B cell (primary cell): ENCODE results near the gene ZNF423. TPM values are rescaled to one million over a fixed set of nuclear protein-coding genes. Genes with fewer than 3 reads are reported as not detected.

Experiments
- ATAC-seq: fragments of 200-7000 bp; cut with Tn5 transposase; one replicate; pipeline ENCODE4 v1.10.0; 2021; ENCODE audit warnings: low read depth, mild to moderate bottlenecking, moderate number of reproducible peaks, moderate library complexity
- CTCF ChIA-PET: fragments of 350-600 bp; sonication (Branson Sonifier 250); formaldehyde crosslinking; loops from one replicate; lab custom pipeline; 2021; ENCODE audit warnings: antibody characterized with exemption, inconsistent platforms; lab: Charles Lee
- POLR2A ChIA-PET: fragments of 350-600 bp; sonication (Branson Sonifier 250); formaldehyde crosslinking; loops from one replicate; lab custom pipeline; 2021; ENCODE audit warnings: antibody characterized with exemption; lab: Charles Lee
- DNase-seq: peaks from one replicate; pipeline ENCODE4 v3.0.0; 2013
- H2AFZ ChIP-seq: 2 replicates; pipeline ENCODE4 v1.6.1; 2012; ENCODE audit warnings: mild to moderate bottlenecking, low read depth, low read length; ENCODE audit not compliant: insufficient read depth, poor library complexity, severe bottlenecking
- H3K27ac ChIP-seq, 2 donors: 1 replicate in 1 of 2; 2 replicates in 1 of 2; pipeline ENCODE4 v1.5.1; 2012 to 2013; ENCODE audit warnings: low read length in 2 of 2, mild to moderate bottlenecking in 2 of 2, moderate library complexity in 1 of 2
- H3K27me3 ChIP-seq, 4 experiments: fragments of 200-600 bp in 1 of 4; sonication (generic) in 1 of 4; replicated peaks in 1 of 4; 1 replicate in 2 of 4; 2 replicates in 2 of 4; pipeline versions ENCODE4 v1.6.1 to v1.7.0; 2013 to 2016; ENCODE audit warnings: low read length in 3 of 4, mild to moderate bottlenecking in 2 of 4, mixed read lengths in 1 of 4, moderate library complexity in 1 of 4; ENCODE audit not compliant: insufficient read depth in 4 of 4, control insufficient read depth in 3 of 4; ENCODE audit errors: control extremely low read depth in 1 of 4
- H3K36me3 ChIP-seq, 2 experiments: replicated peaks in 1 of 2; 1 replicate in 1 of 2; 2 replicates in 1 of 2; pipeline versions ENCODE4 v1.6.1 to v1.7.1; 2013; ENCODE audit warnings: low read length in 1 of 2; ENCODE audit not compliant: insufficient read depth in 2 of 2, control insufficient read depth in 1 of 2; ENCODE audit errors: control extremely low read depth in 1 of 2, extremely low read depth in 1 of 2
- H3K4me1 ChIP-seq, 2 donors: fragments of 200-600 bp in 1 of 2; sonication (generic) in 1 of 2; 1 replicate in 1 of 2; 2 replicates in 1 of 2; pipeline versions ENCODE4 v1.5.1 to v1.6.1; 2013 to 2017; ENCODE audit warnings: low read length in 2 of 2; ENCODE audit not compliant: control insufficient read depth in 2 of 2, insufficient read depth in 2 of 2
- H3K4me2 ChIP-seq: replicated peaks from 2 replicates; pipeline ENCODE3; 2012; ENCODE audit warnings: mild to moderate bottlenecking, low read depth, low read length; ENCODE audit not compliant: poor library complexity, severe bottlenecking
- H3K4me3 ChIP-seq, 5 experiments: fragments of 200-600 bp in 1 of 5; sonication (generic) in 1 of 5; 1 replicate in 3 of 5; 2 replicates in 2 of 5; pipeline versions ENCODE4 v1.5.1 to v1.7.0; 2011 to 2016; ENCODE audit warnings: low read length in 4 of 5, mild to moderate bottlenecking in 4 of 5, low read depth in 2 of 5, control low read depth in 1 of 5, moderate library complexity in 1 of 5; ENCODE audit not compliant: insufficient read depth in 1 of 5; ENCODE audit errors: control extremely low read depth in 1 of 5, extremely low read depth in 1 of 5
- H3K79me2 ChIP-seq: fragments of 200-600 bp; sonication (generic); one replicate; pipeline ENCODE4 v1.6.0; 2016; ENCODE audit warnings: low read length; ENCODE audit not compliant: control insufficient read depth, insufficient read depth
- H3K9ac ChIP-seq: fragments of 200-600 bp; sonication (generic); 2 replicates; pipeline ENCODE4 v1.6.1; 2017; ENCODE audit warnings: mild to moderate bottlenecking, low read length, moderate library complexity
- H3K9me3 ChIP-seq, 3 donors: one replicate each; pipeline versions ENCODE4 v1.6.1 to v1.7.1; 2013; ENCODE audit warnings: low read length in 2 of 3; ENCODE audit not compliant: control insufficient read depth in 2 of 3, insufficient read depth in 1 of 3; ENCODE audit errors: control extremely low read depth in 1 of 3
- H4K20me1 ChIP-seq: 2 replicates; pipeline ENCODE4 v1.6.0; 2012; ENCODE audit warnings: mild to moderate bottlenecking, low read length; ENCODE audit not compliant: insufficient read depth, control insufficient read depth, poor library complexity, severe bottlenecking
- H3K27ac Mint-ChIP-seq: one replicate; pipeline ENCODE4 v1.8.0; 2021; ENCODE audit warnings: mixed read lengths
- H3K27me3 Mint-ChIP-seq: one replicate; pipeline ENCODE4 v1.8.0; 2021; ENCODE audit warnings: mixed read lengths
- H3K4me1 Mint-ChIP-seq: one replicate; pipeline ENCODE4 v1.8.0; 2021; ENCODE audit warnings: mixed read lengths
- H3K4me3 Mint-ChIP-seq: one replicate; pipeline ENCODE4 v1.8.0; 2021; ENCODE audit warnings: mixed read lengths
- H3K9me3 Mint-ChIP-seq: one replicate; pipeline ENCODE4 v1.8.0; 2022; ENCODE audit warnings: mixed read lengths; ENCODE audit not compliant: insufficient read depth
- CTCF ChIP-seq: fragments of 200-600 bp; IDR thresholded peaks from one replicate; pipeline ENCODE4 v1.8.0; 2022; ENCODE audit warnings: antibody characterized with exemption, mild to moderate bottlenecking
- EZH2 ChIP-seq: IDR thresholded peaks from 2 replicates; pipeline ENCODE4 v1.6.1; 2012; ENCODE audit warnings: borderline replicate concordance, low read depth, mild to moderate bottlenecking, moderate library complexity, low read length; ENCODE audit not compliant: insufficient read depth, poor library complexity, severe bottlenecking
- WGBS: methylation state at CpG from one replicate; pipeline ENCODE4 v1.1.5; 2013; ENCODE audit warnings: missing lambda C conversion rate; ENCODE audit not compliant: insufficient coverage; 5-methylcytosine and 5-hydroxymethylcytosine counted together
- intact Hi-C: fragments of 100-400 bp; cut with micrococcal nuclease; formaldehyde crosslinking; loops from one replicate; pipeline ENCODE4 v1.10.0; 2022
- polyA plus RNA-seq: library from polyadenylated mRNA; depleted of rRNA; stranded (reverse); fragments of >200 nt; gene quantifications from 2 replicates; pipeline ENCODE4 v1.2.3, GENCODE V29; 2012
- total RNA-seq, 2 donors: library from RNA; stranded (reverse); fragments of 120-200 nt in 1 of 2; gene quantifications; 1 replicate in 1 of 2; 2 replicates in 1 of 2; pipeline versions ENCODE4 v1.2.3 to v1.2.4, GENCODE V29; 2013 to 2022

ZNF423 gene
- total and polyA plus RNA-seq, 2 donors (not counting 1 experiment from before 2014, with no cell fraction given) = not detected

DNA sequence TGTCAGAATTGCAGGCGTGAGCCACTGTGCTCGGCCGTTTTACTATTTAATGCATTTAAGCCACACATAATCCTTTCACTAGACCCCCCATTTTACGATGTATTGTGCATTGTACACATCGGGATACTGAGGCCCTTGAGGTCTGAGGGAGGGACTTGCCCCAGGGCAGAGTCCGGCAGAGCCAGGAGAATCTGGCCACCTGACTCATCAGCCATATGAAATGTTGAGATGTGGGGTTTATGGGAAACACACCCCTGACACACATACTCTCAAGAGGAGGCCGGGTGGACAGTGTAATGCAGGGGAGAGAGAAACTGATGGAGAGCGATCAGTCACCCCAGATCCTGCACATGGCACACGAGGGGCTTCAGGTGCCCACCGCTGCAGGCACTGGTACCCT, 196.6 kb downstream of the ZNF423 start:
- Histone ChIP-seq H3K27ac (no peak overlapping the region), H3K4me1 (no peaks in the 10 kb centered on the region), H3K36me3 (no peaks in the 10 kb centered on the region), H3K4me2 (no peak overlapping the region), H3K79me2 (no peaks in the 10 kb centered on the region), H2AFZ (no peak overlapping the region), H3K4me3 (no peak overlapping the region), H3K9me3 (no peaks in the 10 kb centered on the region), H3K9ac (no peak overlapping the region), H3K27me3 (no peaks in the 10 kb centered on the region), H4K20me1 (no peaks in the 10 kb centered on the region)
- ChIA-PET CTCF (no interaction called here), POLR2A (no interaction called here)
- intact Hi-C loops = no loop called here
- Mint-ChIP-seq H3K27me3 (no peaks in the 10 kb centered on the region), H3K9me3 (no peaks in the 10 kb centered on the region), H3K27ac (no peak overlapping the region), H3K4me3 (no peak overlapping the region), H3K4me1 (no peaks in the 10 kb centered on the region)
- ATAC-seq (no peak), DNase-seq (no peak)
- no peak for TF ChIP-seq EZH2
- TF ChIP-seq CTCF = no peak
- WGBS = 98% methylated on average over 6 of the region's 10 CpGs

DNA sequence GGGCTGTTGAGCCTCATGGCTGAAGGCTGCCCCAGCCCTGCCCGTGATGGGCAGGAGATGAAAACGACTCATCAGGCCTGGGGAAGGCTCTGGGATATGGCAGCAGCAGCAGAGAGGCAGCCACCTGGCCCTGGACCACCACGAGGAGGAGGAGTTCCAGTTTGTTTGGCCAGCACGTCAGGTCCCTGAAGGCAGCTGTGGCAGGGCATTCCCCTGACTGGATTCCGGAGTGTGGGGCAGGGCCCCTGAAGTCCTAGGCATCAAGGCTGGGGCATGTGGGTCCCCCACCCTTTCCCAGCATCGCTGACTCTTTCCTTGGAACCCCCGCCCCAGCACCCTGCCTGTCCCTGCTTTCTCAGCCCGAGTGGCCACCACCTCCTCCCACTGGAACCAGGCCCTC, 197.4 kb downstream of the ZNF423 start:
- Histone ChIP-seq H2AFZ (no peak overlapping the region), H4K20me1 (no peaks in the 10 kb centered on the region), H3K9ac (no peak overlapping the region), H3K27me3 (no peaks in the 10 kb centered on the region), H3K4me2 (no peak overlapping the region), H3K79me2 (no peaks in the 10 kb centered on the region), H3K4me1 (no peaks in the 10 kb centered on the region), H3K27ac (no peak overlapping the region), H3K9me3 (no peaks in the 10 kb centered on the region), H3K4me3 (no peak overlapping the region), H3K36me3 (no peaks in the 10 kb centered on the region)
- H3K4me3 Mint-ChIP-seq = no peak overlapping the region
- no peaks in the 10 kb centered on the region for H3K27me3 Mint-ChIP-seq
- DNase-seq (no peak), ATAC-seq (no peak)
- H3K4me1 Mint-ChIP-seq = no peaks in the 10 kb centered on the region
- WGBS = 79% methylated on average over 8 of the region's 8 CpGs
- intact Hi-C loops = no loop called here
- CTCF ChIA-PET = no interaction called here
- no peak for TF ChIP-seq CTCF
- no peak for TF ChIP-seq EZH2
- POLR2A ChIA-PET = no interaction called here
- no peak overlapping the region for H3K27ac Mint-ChIP-seq
- no peaks in the 10 kb centered on the region for H3K9me3 Mint-ChIP-seq
